ENCODE measurements around the gene SFXN3.
A peak's percentile ranks its signal among the peaks of the same experiment; 100 is the strongest.

SFXN3 gene

DNA sequence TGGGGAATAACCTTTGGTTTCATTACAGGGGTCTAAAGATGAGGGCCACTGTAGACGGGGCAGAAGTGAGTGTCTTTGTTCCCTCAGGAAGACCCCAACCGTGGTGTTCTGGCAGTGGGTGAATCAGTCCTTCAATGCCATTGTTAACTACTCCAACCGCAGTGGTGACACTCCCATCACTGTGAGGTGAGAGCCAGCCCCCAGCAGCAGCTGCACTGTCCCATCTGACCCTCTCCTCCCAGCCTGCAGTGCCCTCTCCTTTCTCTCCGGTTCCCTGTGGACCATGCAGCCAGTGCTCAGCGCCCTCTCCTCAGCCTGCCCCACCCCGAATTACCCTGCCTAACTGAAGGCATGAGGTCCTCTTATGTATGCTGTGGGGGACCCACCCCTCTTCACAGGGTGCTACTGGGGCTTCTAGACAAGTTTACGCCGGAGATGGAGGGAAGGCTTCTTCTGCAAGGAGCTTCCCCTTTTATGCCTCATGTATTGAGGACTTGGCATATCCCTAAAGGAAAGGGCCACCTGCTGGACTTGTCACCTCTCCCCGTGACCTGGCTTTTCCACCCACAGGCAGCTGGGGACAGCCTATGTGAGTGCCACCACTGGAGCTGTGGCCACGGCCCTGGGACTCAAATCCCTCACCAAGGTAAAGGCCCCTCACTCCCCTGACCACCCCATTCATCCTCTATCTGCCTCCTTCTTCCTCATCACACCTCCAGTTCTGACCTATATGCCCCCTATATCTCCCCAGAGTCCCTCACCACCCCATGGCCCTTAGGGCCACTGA, 5.1 kb downstream of the SFXN3 start:
- no peak for DNase-seq (ENCODE audit: low read depth)

DNA sequence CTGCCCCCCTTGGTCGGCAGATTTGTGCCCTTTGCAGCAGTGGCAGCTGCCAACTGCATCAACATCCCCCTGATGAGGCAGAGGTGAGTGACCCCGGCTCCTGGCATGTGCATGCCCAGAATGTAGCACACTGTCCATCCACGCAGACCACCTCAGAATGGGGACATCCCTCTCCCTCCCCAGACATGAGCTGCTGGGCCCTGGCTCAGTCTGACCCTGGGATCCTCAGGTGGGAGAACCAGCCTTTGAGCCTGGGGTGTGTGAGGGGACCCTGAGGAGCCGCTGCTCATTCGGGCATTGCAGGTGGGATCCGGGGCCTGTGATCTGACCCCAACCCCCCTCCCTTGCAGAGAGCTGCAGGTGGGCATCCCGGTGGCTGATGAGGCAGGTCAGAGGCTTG, 5.7 kb downstream of the SFXN3 start:
- no peak for DNase-seq (ENCODE audit: low read depth)

DNA sequence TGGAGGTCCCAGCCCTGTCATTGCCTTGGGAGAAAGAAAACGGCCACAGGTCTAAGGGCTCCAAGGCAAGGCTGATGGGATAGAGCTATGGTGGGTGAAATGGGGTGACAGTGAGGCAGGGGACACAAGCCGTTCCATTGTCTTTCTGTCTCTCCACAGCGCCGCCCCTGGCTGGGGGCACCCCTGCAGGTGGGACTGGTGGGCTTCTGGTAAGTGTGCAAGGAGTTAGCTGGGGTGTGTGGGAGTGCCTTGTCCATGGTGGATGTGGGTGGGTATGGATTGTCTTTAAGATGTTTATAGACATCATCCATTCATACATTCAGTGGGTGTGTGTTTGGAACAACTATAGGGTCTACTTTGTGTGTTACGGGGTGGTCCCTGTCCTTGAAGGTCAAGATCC, 7.5 kb downstream of the SFXN3 start:
- DNase-seq (ENCODE audit: low read depth) = no peak

DNA sequence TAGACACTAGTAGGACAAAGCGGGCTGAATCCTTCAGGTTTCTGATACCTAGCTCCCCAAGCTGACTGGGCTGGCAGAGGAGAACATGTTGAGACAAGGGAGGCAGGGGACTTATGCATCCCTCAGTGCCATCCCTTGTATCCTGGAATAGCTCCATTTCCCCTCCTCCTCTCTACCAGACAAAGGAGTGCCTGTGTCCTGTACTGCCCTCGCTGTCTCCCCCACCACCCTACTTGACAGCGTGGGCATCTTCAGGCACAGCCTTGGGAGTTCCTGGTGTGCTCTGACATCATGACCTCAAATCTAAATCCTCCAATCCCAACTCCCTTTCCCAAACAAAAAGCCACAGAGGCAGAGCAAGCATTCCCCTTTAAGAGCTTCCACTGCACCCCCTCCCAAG, 9.0 kb downstream of the SFXN3 start:
- no peak for DNase-seq (ENCODE audit: low read depth)

DNA sequence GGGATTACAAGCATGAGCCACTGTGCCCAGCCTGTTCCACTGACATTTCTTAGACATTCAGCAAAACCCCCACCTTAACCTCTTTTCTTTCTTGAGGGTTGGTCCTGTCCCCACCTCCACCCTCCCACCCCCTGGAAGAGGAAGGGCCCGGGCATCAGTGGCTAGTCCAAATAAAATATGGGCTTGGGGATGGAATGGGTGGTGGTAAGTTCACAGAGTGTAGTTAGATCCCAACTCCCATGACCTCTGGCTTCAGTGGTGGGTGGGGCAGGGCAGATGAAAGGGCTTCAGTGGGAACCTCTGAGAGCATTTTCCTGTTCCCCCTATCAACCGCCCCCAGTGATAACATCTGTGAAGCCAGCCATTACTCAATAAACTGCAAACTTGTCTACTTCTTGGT, 9.8 kb downstream of the SFXN3 start:
- no peak for DNase-seq (ENCODE audit: low read depth)

DNA sequence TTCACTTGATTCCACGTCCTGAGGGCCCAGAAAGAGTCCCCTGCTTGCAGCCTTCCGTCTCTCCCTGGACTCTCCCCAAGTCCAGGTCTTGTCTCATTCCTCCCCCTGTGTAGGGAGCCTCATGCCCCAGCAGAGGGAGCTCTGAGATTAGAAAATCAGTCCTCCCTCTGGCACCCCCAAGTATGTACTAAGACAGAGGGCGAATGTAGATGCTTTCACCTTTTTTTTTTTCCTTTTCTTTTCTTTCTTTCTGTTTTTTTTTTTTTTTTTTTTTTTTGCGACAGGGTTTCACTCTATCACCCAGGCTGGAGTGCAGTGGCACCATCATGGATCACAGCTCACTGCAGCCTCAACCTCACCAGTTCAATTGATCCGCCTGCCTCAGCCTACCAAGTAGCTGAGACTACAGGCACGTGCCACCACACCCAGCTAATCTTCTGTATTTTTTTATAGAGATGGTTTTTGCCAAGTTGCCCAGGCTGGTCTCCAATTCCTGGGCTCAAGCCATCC, 10.3 kb downstream of the SFXN3 start:
- DNase-seq (ENCODE audit: low read depth) = peak; percentile 76

- DNase-seq (ENCODE audit: low read depth) = no peak
Observed at GRCh38 chr10:101042118-101042517, 11.1 kb downstream of the SFXN3 start.

- DNase-seq (ENCODE audit: low read depth) = peak; percentile 92
Observed at GRCh38 chr10:101042667-101043362, 11.8 kb downstream of the SFXN3 start.

DNA sequence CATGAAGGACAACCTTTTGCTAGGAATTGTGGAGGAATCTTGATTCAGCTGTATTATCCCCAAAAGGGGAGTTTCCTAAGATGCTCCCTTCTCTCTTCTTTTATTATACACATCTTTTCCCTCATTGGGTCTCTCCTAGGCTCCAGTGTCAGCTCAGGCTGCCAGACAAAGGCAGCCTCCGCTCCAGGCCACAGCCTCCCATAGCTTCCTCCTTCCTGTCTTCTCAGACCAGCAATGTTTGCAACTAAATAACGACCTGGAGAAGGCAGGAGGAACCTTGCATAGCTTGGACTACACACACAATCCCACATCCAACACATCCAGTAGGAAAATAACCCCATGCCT, 12.3 kb downstream of the SFXN3 start:
- DNase-seq (ENCODE audit: low read depth) = no peak

DNA sequence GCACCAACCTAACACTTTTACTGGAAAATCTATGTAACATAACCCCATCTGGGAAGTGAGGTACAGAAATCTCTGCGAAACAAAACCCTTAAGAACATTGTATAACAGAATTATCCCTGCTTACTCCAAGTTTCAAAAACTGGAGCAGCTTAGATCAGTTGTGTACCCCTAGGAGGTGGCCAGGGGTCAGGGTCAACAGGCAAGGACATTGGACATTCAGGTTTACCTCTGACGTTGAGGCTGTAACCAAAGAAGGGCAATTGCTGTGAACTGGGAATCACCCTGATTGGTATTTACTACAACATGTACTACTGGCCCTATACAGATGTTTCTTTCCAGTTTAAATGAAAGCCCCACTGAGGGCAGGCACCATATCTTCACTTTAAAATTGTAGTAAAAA, 13.1 kb downstream of the SFXN3 start:
- DNase-seq (ENCODE audit: low read depth) = no peak

DNA sequence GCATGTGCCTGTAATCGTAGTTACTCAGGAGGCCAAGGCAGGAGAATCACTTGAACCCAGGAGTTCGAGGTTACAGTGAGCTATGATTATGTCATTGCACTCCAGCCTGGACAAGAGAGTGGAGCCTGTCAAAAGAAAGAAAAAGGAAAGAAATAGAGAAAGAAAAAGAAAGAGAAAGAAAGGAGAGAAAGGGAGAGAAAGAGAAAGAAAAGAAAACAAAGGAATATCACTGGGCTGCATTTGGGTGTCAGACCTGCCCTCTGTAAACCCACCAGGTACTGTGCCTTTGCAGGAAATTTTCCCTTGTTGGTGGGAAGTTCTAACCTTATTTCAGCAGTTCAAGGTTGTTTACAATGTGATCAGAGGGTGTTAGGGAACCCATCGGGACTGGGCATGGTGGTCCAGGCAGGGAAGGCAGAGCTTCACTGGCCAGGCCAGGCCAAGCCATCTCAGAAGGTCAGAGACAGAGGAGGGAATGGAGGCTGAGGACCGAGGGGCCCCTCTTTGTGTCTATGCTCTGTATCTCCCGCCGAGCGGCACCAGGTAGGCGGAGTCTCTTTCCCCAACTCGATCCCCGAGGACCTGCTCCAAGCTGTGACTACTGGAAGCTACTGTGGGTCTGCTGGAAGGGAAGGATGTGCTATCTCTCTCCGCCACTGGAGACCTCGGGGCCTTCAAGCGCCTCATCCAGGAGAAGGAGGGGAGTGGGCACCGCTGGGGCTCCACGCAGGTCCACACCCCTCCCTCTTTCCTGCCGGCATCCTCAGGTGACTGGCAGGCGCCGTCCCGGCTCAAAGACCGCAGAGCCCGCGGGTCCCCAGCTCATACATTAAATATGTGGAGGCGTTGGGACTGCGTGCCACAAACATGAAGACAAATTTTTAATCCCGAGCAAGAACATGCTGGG, 15.6 kb downstream of the SFXN3 start:
- no peak for DNase-seq (ENCODE audit: low read depth)

- no peak for DNase-seq (ENCODE audit: low read depth)
Observed at GRCh38 chr10:101047268-101047667, 16.2 kb downstream of the SFXN3 start.

- no peak for DNase-seq (ENCODE audit: low read depth)
Observed at GRCh38 chr10:101047961-101048892, 17.2 kb downstream of the SFXN3 start.

DNA sequence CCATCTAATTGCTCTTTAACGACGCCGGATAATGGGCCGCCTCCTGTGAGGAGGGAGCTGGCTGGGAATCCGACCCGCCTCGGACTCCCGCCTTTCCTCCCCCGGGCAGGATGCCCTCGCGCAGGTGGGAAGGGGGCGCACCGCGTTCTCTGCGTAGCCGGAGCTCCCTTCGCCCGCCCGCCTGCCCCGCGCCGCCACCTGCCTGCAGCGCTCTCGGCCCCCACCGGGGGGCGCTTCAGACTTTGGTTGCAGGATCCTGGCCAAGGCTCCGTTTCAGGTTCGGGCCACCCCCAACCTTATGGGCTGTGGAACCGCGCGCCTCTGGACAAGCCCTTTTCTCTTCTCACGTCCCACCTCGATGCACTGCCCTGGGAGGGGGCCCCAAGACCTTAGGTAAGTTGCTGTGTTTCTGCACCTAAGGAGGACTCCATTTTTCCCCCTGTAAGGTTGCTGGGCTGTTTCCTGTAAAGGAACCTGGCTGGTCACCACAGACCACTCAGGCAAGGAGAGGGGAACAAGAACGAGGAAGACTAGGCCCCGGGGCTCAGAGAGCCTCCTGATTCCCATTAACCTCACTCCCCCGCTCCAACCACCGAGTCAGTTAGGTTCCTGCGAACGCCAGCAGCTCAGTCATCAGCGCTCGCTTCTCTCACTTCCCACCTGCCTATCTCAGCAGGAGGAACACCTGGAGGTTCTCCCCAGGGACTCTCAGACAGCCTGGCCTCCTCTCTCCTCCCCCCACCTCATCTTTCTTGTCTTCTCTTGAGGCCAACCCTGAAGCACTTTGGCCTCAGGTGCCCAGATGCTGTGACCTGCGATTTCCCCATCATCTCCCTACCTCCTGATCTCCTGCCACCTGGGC, 19.4 kb downstream of the SFXN3 start:
- no peak for DNase-seq (ENCODE audit: low read depth)

DNA sequence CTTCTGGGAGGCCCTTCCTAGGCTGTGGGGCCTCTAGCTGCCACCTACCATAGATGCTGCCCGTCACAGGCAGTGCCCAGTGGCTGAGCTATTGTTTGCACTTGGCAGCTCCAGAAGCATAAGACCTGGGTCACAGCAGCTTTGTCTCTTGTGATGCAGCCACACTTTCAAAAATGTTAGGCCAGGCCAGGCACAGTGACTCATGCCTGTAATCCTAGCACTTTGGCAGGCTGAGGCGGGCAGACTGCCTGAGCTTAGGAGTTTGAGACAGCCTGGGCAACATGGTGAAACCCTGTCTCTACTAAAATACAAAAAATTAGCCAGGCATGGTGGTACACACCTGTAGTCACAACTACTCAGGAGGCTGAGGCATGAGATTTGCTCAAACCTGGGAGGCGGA, 21.3 kb downstream of the SFXN3 start:
- DNase-seq (ENCODE audit: low read depth) = no peak

- no peak for DNase-seq (ENCODE audit: low read depth)
Observed at GRCh38 chr10:101053516-101053915, 22.5 kb downstream of the SFXN3 start.

DNA sequence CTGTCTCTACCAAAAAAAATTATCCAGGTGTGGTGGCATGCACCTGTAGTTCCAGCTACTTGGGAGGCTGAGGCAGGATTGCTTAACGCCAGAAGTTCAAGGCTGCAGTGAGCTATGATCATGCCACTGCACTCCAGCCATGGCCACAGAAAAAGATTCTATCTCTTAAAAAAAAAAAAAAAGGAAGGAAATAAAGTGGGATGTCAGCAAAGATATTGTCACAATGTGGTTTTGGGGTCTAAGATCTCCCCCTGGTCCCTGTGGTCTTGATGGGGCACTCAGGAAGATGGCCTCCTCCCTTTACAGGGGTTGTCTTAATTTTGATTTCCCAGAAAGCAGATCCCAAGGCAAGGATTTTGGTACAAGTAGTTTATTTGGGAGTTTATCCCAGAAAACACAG, 23.3 kb downstream of the SFXN3 start:
- no peak for DNase-seq (ENCODE audit: low read depth)

GRCh38 chr10:101054876-101055275, 23.8 kb downstream of the SFXN3 start:
- no peak for DNase-seq (ENCODE audit: low read depth)

DNA sequence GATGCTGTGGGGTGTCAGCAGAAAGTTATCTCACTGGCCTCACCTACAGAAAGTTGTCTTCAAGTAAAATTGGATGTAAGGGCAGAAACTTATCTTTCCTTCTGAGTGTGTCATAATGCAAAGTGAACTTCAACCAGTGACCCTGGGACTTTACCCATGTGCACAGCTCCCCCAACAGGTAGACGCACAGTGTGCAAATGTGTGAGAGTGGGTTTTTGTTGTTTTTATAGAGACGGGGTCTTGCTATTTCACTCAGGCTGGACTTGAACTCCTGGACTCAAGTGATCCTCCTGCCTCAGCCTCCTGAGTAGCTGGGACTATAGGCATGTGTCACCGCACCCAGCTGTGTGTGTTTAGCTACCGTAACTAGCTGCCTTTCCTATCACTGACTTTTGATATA, 24.4 kb downstream of the SFXN3 start:
- DNase-seq (ENCODE audit: low read depth) = no peak

DNA sequence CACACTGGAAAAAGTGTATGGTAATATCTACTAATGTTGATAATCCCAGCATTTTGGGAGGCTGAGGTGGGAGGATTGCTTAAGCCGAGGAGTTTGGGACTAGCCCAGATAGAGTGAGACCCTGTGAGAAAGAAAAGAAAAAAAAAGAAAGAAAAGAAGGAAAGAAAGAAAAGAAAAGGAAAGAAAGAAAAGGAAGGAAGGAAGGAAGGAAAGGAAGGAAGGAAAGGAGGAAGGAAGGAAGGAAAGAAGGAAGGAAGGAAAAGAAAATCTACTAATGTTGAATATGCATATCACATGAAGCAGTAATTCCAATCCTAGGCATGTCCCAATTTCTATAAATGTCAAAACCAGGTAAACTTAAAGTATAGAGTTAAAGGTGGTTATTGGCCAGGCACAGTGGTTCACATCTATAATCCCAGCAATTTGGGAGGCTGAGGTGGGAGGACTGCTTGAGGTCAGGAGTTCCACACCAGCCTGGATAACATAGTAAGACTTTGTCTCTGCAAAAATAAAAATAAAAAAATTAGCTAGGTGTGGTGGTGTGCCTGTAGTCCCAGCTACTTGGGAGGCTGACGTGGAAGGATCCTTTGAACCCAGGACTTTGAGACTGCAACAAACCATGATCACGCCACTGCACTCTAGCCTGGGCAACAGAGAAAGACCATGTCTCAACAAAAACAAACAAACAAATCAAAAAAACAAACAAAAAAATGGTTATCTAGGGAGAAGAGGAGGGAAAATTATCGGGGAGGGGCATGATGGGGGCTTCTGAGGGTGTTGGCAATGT, 25.5 kb downstream of the SFXN3 start:
- no peak for DNase-seq (ENCODE audit: low read depth)

Measured in GM04504 (cell line).